HG03575 (cell line): ENCODE measurements around the gene PLCH1.
A peak's percentile ranks its signal among the peaks of the same experiment; 100 is the strongest.

Experiments
- ATAC-seq: cut with Tn5 transposase; IDR thresholded peaks from one replicate; pipeline ENCODE4 v1.9.1; 2021; ENCODE audit not compliant: unreplicated experiment, insufficient number of reproducible peaks, low FRiP score; ENCODE audit errors: extremely low read depth

The PLCH1 gene

DNA sequence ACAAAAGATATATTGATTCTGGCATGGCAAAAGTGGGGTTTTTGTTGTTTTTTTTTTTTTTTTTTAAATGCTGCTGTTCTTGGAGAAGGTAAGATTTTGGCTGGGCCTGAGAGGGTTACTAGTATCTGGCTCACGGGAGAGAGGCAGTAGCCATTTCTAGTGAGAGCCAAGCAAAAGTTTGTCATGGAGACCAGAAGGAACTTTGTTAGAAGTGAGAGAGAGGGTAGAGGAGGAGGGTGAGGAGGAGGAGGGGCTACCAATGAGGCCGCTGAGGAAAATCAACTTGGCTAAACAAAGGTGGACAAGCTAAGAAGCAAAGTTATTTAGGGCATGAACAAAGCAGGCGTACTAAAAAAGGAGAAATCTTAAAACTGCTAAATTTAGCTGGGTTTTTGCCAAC is 402.5 kb downstream of the PLCH1 start:
- no peak for ATAC-seq

DNA sequence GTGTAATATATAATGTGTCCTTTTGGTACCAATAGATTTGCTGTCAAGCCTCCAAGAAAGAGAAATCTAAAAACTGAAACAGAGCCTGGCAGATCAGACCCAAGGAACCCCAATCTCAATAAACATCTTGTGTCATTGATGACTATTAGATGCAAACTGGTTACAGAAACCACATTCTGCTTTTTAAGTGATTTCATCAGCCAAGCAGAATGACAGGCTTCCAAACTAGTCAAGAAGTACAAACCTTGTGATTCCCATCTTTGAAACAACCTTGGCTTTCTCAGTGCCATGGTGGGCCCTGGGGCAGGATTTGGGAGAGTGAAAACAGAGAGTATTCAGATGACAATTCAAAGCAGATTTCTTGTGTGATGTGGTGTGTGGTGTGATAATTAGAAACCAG is 405.8 kb downstream of the PLCH1 start:
- no peak for ATAC-seq

DNA sequence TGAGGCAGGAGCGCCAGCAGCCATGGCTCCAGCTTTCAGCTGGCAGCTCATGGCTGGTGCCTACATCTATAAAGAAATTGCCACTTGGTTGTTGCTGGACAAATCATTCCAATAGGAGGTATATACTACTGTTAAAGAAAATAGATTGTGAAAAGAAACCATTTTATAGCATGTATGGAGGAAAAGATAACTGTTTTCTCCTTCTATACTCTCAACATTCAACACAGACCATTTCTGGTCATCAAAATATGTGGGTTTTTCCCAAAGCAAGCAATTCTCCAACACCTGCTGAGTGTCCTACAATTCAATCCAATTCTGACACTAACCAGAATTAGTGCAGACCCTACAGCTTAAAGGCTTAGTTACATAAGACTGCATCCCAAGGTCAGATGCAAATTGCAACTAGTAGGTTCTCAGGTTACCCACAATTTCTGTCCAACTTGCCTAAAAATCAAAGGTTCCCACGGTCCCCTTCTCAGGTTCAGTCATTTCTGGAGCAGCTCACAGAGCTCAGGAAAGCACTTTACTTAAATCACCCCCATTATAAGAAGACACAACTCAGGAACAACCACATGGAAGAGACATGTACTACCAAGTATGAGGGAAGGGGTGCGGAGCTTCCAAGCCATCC is 409.0 kb downstream of the PLCH1 start:
- ATAC-seq = no peak

DNA sequence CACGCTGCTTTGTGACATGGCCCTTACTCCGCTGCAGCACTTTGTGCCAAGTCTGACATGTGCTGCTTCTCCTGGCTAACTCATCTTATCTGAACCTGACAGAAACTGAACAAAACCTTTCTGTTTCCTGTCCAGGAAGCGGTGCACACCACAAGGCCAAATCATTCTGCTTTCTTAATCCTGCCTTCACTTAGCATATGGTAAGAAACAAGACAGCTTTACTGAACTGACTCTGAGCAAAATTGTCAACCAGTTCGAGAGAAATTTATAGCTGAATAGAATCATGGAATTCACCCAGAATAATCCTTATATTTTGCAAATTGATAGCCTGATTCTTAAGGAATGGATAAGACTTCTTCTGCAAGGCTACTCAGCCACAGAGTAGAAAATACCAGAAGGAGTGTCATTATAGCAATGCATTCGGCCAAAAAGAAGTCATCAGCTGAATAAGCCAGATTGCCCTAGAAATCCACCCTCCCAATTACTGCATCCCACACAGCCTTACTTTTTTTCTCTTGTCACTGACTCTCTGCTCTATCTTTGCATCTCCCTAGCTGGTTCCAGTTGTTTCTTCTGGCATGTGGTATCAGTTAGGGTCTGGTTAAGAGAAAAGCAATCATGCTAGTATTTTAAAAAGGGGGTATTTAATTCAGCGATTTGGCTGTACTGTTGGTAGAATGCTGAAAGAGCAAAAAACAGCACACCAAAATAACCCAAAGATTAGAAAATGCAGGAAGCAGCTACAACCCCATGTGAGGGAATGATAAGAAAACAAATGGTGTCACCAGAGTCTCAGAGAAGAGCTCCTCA is 409.8 kb downstream of the PLCH1 start:
- ATAC-seq = peak; percentile 86

DNA sequence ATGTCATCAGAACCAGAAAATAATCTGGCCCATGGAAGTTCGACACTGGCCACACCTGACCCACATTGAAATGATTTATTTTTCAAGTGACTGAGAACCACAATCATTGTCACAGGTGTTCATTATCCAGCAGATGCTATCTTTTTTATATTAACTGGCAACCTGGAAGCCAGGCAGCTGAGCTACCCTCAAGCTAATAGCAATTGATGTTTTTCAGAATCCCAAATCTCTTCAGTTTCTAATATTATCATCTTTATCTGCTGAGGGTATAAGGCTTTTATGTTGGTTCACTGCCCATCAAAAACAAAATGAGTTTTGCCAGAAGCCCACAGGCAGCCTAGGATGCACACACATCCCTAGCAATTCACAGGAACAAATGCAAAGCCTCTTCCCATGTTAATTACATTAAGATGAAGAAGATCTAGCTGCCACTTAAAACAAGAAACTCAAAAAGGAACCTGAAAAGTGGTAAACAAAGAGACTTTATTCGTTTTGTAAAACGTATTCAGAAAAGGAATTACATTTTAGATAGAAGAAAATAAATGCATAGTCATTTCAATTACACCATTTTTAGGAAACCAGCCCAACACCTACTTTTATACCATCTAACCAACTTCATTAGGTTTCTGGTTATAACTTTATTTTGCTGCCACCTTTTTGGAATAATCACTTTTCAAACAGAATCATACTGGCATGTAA is 410.5 kb downstream of the PLCH1 start:
- no peak for ATAC-seq

DNA sequence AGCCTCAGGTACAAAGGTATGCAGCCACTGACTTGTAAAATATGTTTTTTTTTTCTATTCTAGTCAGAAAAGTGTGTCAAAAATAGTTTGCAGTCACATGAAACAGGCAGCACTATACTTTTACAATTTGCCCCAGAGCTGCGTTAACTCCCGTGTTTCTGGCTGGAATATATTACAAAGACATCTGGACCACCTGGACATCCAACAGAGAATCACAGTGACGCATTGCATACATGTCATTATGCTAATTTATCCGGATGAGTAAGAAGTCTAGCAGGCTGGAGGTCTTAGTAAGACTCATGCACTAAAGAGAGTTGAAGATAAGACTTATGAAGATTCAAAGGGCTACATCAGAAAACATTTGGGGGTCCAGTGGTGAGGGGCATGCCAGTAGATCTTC is 412.2 kb downstream of the PLCH1 start:
- no peak for ATAC-seq

DNA sequence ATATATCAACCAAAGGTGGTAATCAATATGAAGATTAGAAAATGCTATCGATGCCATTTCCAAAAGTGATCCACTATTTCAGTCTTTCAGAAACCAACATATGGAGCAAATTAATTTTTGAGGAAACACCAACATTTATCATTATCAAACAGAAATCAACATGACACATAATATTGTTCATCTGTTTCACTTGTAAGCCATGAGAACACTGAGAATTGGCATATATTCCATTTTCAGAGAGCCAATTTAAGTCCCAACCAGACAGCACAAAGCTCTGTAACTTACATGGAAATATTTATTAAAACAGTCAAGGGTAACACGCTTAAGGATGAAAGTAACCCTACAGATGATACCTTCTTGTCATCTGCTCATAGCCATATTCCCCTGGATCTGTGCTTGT is 413.8 kb downstream of the PLCH1 start:
- no peak for ATAC-seq

DNA sequence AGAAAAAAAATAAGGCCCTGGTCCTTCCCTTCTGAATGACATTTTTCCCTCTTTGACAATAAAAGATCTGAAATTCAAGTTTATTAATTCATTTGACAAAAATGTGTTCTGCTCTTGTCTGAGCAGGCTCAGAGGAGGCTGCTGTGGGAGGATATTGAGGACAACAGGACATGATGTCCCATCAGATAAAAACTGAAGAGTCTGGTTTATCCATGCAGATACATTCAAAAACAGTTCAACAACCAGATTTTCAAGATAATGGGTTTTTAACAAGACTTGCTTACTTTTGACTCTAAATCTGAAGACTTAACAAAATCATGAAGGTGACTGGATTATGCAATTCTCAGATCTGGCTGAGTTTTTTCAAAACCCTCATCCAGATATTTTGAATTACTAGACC is 414.5 kb downstream of the PLCH1 start:
- ATAC-seq = no peak

DNA sequence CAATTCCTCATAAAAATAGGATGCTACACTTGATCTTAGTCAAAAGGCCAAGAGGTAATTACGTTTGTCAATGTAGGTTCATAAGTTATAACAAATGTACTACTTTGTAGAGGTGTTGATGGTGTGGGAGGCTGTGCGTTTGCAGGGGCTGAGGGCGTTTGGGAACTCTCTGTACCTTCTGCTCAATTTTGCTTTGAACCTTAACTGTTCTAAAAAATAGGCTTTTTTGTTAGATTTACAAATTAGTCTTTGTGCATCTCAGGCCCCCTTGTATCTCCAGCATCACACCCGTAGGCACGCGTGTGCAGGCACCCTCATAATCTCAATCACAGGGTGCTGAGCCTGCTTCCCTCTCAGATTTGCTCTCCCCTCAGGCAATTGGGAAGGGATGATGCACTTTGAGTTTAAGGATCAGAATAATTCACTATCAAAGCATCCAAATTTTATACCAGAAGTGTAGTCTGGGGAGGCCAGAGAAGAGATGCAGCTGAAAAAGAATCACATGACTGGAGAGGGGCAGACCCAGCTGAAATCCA is 415.3 kb downstream of the PLCH1 start:
- no peak for ATAC-seq

DNA sequence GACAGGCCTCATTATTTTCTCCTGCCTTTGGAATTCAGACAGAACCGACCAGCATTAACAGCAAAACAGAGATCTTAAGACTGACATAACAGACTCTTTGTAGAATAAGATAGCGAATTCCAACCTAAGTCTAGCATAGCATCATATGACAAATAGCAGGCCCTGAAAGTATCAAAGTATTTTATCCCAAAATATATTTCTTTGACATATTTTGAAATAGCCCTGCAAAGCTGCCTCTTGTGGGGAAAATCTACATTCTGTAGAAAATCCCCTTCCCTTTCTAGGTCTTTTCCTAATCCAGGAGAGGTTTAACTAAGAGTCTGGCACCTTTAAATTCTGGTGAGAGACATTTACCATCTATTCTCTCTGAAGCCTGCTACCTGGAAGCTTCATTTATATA is 417.0 kb downstream of the PLCH1 start:
- no peak for ATAC-seq

DNA sequence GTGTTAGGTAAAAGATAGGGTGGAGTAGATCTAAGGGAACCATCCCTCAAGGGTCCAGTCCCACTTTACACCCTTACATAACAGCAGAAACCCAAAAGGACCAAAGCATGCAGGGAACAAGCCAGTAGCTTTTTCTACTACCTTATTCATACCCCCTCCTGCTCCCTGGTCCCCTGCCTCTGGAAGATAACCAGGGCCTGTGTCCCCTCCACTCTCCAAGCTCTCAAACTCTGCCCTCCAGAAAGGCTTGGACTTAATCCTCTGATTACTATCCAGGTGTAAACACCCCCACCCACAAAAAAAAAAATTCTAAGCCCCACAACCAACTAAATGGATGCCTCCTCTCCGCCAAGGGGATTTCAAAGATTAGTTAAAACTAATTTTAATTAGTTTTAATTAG is 417.4 kb downstream of the PLCH1 start:
- no peak for ATAC-seq

DNA sequence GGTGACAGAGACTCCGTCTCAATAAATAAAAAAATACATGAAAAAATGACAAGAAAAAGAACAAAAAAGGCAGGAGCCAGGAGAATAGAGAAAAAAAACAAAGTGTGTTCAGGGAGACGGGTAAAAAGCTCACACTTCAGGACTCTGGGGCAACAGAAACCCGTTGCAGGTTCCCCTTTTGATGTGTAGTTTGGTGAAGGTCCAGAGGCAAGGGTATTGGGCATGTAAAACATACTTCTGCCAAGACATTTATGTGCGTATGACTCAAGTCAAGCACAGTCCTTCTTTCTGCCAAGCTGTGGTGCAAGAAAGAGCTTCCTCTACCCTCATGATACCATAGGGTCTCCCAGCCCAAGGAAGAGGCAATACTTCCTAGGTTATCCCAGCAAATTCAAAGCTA is 418.0 kb downstream of the PLCH1 start:
- ATAC-seq = no peak

DNA sequence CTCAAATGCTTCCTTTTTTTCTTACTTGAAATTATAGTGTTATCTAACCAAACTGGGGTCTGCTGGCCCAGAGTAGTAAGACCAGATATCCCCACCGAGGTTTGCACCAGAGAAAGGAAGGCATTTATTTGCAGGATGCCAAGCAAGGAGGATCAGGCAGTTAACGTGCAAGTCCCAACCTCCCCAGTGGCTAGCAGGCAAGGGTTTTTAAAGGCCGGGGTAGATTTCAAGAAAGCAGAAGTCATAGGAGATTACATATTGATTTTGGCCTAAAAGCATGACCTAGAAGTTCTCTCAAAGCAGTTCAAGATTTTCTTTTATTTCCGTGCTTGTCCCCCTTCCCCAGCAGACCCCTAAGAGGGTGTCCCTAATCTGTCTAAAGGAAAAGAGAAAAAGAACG is 418.6 kb downstream of the PLCH1 start:
- no peak for ATAC-seq
